Muscle layer of colon (tissue), 2 donors: Measurements from ENCODE around the gene XPO4.
"Not testable (repeated sequence)": the region's sequence is repeated elsewhere in the genome, so short reads cannot be mapped to it uniquely, and the experiment has no call there.

Experiments used
- H3K27ac ChIP-seq: one replicate; pipeline ENCODE4 v1.7.0; 2013; ENCODE audit warnings: low read depth, mild to moderate bottlenecking, low read length, moderate library complexity
- H3K27me3 ChIP-seq, 2 donors: one replicate each; pipeline ENCODE4 v1.7.0; 2013; ENCODE audit warnings: low read length in 2 of 2, mild to moderate bottlenecking in 2 of 2; ENCODE audit not compliant: insufficient read depth in 2 of 2, control insufficient read depth in 1 of 2
- H3K36me3 ChIP-seq: one replicate; pipeline ENCODE4 v1.7.0; 2013; ENCODE audit warnings: mild to moderate bottlenecking, low read length; ENCODE audit not compliant: insufficient read depth
- H3K4me1 ChIP-seq: one replicate; pipeline ENCODE4 v1.7.0; 2013; ENCODE audit warnings: mild to moderate bottlenecking, low read length; ENCODE audit not compliant: insufficient read depth
- H3K4me3 ChIP-seq, 2 donors: one replicate each; pipeline ENCODE4 v1.7.0; 2013; ENCODE audit warnings: low read length in 2 of 2, low read depth in 1 of 2, mild to moderate bottlenecking in 1 of 2, moderate library complexity in 1 of 2
- H3K9ac ChIP-seq: one replicate; pipeline ENCODE4 v1.7.0; 2013; ENCODE audit warnings: low read length
- H3K9me3 ChIP-seq: one replicate; pipeline ENCODE4 v1.7.0; 2013; ENCODE audit warnings: mild to moderate bottlenecking, low read length
- donor health status: abdominal sarcoma.
- donor health status: Adenocarcinoma of cecum.

The XPO4 gene

DNA sequence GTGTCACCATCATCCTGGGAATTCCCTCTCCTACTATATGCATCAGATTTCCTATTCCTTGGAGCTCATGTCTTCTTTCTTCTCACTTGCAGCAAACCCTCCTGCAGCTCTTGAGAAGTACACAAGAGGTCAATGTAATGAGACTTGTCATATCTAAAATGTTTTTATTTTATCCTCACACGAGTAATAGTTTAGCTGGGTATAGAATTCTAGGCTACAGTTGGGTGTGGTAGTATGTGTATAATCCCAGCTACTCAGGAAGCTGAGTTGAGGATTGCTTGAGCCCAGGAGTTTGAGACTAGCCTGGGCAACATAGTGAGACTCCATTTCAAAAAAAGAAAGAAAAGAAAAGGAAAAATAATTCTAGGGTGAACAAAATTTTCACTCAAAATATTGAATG, 153.2 kb downstream of the XPO4 start:
- no peak overlapping the region for H3K27ac ChIP-seq
- H3K9me3 ChIP-seq = no peaks in the 10 kb centered on the region
- no peak overlapping the region for H3K4me3 ChIP-seq
- no peaks in the 10 kb centered on the region for H3K36me3 ChIP-seq
- no peak overlapping the region for H3K9ac ChIP-seq
- no peaks in the 10 kb centered on the region for H3K27me3 ChIP-seq
- H3K4me1 ChIP-seq = no peaks in the 10 kb centered on the region

DNA sequence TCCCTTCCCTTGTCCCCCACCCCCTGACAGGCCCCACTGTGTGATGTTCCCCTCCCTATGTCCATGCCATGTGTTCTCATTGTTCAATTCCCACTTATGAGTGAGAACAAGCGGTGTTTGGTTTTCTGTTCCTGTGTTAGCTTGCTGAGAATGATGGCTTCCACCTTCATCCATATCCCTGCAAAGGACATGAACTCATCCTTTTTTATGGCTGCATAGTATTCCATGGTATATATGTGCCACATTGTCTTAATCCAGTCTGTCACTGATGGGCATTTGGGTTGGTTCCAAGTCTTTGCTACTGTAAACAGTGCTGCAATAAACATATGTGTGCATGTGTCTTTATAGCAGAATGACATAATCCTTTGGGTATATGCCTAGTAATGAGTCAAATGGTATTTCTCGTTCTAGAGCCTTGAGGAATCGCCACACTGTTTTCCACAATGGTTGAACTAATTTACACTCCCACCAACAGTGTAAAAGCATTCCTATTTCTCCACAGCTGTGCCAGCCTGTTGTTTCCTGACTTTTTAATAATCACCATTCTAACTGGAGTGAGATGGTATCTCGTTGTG, 158.6 kb downstream of the XPO4 start:
- H3K4me1 ChIP-seq, H3K9me3 ChIP-seq, H3K27me3 ChIP-seq, H3K27ac ChIP-seq, H3K4me3 ChIP-seq, H3K9ac ChIP-seq, H3K36me3 ChIP-seq: not testable (repeated sequence)

DNA sequence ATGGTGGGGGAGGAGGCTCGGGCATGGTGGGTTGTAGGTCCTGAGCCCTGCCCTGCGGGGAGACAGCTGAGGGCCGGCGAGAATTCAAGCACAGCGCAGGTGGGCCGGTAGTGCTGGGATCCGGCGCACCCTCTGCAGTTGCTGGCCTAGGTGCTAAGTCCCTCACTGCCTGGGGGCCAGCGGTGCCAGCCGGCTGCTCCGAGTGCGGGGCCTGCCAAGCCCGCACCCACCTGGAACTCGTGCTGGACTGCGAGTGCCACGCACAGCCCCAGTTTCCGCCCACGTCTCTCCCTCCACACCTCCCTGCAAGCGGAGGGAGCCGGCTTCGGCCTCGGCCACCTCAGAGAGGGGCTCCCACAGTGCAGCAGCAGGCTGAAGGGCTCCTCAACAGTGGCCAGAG, 162.5 kb downstream of the XPO4 start:
- H3K36me3 ChIP-seq = no peaks in the 10 kb centered on the region
- no peaks in the 10 kb centered on the region for H3K27me3 ChIP-seq
- H3K27ac ChIP-seq = no peak overlapping the region
- no peaks in the 10 kb centered on the region for H3K9me3 ChIP-seq
- no peaks in the 10 kb centered on the region for H3K4me1 ChIP-seq
- H3K4me3 ChIP-seq = no peak overlapping the region
- no peak overlapping the region for H3K9ac ChIP-seq

DNA sequence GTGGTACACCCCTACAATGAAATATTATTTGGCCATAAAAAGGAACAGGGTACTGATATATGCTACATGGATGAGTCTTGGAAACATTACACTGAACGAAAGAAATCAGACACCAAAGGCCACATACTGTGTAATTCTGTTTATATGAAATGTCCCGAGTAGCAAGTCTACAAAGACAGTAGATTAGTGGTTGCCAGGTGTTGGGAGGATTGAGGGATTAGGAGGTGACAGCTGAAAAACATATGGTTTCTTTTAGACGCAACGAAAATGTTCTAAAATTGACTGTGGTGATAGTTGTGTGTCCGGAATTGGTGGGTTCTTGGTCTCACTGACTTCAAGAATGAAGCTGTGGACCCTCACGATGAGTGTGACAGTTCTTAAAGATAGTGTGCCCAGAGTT, 163.9 kb downstream of the XPO4 start:
- H3K9ac ChIP-seq = no peak overlapping the region
- H3K4me1 ChIP-seq = no peaks in the 10 kb centered on the region
- H3K4me3 ChIP-seq = no peak overlapping the region
- no peaks in the 10 kb centered on the region for H3K27me3 ChIP-seq
- no peaks in the 10 kb centered on the region for H3K36me3 ChIP-seq
- H3K27ac ChIP-seq = no peak overlapping the region
- H3K9me3 ChIP-seq = no peaks in the 10 kb centered on the region

DNA sequence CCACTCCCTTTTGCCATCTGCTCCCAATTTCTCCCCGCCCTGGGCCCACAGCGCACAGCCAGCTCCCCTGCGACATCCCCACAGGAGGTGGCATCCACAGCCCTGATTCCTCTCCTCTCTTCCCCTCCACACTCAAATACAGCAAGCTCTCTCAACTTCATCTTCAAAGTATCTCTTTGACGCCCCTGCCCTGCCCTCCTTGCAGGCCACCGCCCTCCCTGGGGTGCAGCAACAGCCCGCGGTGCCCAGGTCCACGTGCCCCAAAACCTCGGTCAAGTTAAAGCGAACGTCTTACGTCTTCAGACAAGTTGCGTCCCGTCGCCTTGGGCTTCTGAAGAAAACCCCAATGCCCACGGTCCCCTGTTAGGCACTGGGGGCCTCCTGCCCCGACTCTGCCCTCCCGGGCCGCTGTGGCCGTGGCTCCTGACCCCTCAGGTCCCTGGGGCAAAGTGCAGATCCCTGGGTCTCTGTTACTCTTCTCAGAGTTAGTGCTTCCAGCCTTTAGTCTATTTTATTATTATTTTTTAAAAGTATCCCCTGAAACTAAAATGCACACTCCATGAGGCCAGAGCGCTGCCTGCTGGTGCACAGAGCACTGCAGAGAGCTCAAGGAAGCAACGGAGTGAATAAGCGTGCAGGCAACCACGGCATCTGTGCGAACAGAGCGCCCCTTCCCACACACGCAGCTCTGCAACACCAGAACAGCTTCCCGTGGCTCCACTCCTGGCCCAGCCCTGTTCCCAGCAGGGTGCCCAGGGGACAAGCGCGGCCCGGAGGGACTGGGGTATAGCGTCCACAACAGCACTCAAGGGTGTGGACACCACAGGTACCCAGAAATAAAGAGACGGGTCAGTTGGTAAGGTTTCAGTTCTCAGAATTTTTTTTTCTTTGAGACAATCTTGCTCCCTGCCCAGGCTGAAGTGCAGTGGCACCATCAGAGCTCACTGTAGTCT, 172.6 kb downstream of the XPO4 start:
- H3K4me1 ChIP-seq = no peaks in the 10 kb centered on the region
- no peaks in the 10 kb centered on the region for H3K9me3 ChIP-seq
- H3K27ac ChIP-seq = no peak overlapping the region
- no peak overlapping the region for H3K4me3 ChIP-seq
- no peaks in the 10 kb centered on the region for H3K27me3 ChIP-seq
- no peaks in the 10 kb centered on the region for H3K36me3 ChIP-seq
- H3K9ac ChIP-seq = no peak overlapping the region

DNA sequence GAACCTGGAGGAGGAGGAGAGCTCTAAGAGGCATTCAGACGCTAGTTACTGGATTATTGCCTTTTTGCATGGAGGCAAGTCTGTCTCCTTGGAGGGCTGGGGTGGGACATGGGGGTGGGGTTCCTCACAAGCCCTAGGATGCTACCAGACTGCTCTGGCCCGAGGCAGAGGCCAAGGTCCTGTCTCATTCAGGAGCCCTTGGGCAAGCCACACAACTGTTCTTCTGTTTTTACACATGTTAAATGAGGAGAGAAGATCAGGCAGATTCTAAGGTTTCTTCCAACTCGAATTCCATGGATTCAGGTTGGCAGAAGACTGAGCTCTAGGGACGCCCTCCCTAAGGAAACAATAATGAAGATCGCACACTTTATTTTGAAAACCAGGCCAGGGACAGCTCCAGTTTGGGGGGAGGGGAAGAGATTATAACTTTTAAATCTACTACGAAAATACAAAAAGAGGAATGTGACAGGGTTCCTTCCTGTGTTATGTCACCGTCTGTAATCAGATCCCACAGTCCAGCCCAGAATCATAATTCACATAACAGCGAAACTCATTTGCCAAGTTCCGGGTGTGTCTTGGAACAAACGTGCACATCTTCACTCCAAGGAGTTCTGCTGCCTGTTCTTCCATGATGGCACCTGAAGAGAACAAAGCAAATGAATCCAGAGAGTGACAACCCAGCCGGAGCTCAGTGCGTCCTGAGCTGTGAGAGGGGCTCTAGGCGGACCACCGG, 173.8 kb downstream of the XPO4 start:
- Histone ChIP-seq H3K27me3 (no peaks in the 10 kb centered on the region), H3K4me1 (no peaks in the 10 kb centered on the region), H3K9ac (no peak overlapping the region), H3K27ac (no peak overlapping the region), H3K4me3 (no peak overlapping the region), H3K36me3 (no peaks in the 10 kb centered on the region), H3K9me3 (no peaks in the 10 kb centered on the region)

DNA sequence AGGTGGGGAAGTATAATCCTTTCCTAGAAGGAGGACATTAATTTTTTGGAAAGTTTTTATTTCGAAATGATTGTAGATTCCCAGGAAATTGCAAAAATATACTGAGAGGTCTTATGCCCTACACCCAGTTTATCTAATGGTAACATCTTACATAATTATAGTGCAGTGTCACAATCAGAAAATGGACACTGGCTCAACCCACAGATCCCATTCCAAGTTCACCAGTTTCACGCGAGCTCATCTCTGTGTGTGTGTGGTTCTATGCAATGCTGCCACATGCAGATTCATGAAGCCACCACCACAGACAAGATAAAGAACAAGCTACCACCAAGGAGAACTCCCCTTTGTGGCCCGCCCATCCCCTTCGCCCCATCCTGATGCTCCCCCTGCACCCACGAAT, 174.7 kb downstream of the XPO4 start:
- no peaks in the 10 kb centered on the region for H3K36me3 ChIP-seq
- no peak overlapping the region for H3K27ac ChIP-seq
- no peaks in the 10 kb centered on the region for H3K9me3 ChIP-seq
- no peaks in the 10 kb centered on the region for H3K27me3 ChIP-seq
- H3K4me3 ChIP-seq = no peak overlapping the region
- H3K9ac ChIP-seq = no peak overlapping the region
- H3K4me1 ChIP-seq = no peaks in the 10 kb centered on the region
